ENCODE data around the gene DAB1.

DAB1 gene

DNA sequence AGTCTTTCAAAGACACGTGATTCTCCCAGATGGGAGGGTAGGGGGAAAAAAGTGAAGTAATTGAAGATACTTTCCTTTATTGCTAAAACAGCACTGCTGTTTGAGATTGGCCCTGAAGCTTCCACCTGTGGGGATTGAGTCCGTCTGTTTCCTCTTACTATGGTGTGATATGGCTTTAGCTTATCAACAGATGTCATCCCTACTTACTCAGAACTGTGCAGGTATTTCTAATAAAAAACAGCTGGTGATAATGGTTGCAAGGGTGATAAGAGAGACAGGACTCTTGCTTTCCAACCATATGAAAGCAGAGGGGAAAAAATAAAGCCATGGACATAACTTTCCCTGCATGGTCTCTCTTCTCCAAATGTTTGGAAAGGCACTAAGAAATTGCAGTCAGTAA is 416.4 kb downstream of the DAB1 start:
- H3K27ac ChIP-seq: no peak overlapping the region
- CTCF ChIA-PET: interaction anchor here (0.7 kb wide), 1 partner anchor 134 kb away, joined by 4 read pairs; no protein-coding TSS in a partner anchor
- DNase-seq (ENCODE audit: low spot score): no peak
- POLR2A ChIA-PET (ENCODE audit: low non-redundant PET): no interaction called here
- TF ChIP-seq, protein P1, sequence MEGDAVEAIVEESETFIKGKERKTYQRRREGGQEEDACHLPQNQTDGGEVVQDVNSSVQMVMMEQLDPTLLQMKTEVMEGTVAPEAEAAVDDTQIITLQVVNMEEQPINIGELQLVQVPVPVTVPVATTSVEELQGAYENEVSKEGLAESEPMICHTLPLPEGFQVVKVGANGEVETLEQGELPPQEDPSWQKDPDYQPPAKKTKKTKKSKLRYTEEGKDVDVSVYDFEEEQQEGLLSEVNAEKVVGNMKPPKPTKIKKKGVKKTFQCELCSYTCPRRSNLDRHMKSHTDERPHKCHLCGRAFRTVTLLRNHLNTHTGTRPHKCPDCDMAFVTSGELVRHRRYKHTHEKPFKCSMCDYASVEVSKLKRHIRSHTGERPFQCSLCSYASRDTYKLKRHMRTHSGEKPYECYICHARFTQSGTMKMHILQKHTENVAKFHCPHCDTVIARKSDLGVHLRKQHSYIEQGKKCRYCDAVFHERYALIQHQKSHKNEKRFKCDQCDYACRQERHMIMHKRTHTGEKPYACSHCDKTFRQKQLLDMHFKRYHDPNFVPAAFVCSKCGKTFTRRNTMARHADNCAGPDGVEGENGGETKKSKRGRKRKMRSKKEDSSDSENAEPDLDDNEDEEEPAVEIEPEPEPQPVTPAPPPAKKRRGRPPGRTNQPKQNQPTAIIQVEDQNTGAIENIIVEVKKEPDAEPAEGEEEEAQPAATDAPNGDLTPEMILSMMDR (conservative IDR thresholded peaks at IDR 0.05; ENCODE audit: low read depth): no peak

GRCh38 chr1:57003398-57004139 is 420.3 kb downstream of the DAB1 start:
- POLR2A ChIA-PET (ENCODE audit: low non-redundant PET): no interaction called here
- CTCF ChIA-PET: interaction anchor here (0.7 kb wide), 1 partner anchor 128 kb away, joined by 5 read pairs; no protein-coding TSS in a partner anchor
- H3K27ac ChIP-seq: no peak overlapping the region
- TF ChIP-seq, protein P1 (conservative IDR thresholded peaks at IDR 0.05; ENCODE audit: low read depth): no peak
- no peak for DNase-seq (ENCODE audit: low spot score)

DNA sequence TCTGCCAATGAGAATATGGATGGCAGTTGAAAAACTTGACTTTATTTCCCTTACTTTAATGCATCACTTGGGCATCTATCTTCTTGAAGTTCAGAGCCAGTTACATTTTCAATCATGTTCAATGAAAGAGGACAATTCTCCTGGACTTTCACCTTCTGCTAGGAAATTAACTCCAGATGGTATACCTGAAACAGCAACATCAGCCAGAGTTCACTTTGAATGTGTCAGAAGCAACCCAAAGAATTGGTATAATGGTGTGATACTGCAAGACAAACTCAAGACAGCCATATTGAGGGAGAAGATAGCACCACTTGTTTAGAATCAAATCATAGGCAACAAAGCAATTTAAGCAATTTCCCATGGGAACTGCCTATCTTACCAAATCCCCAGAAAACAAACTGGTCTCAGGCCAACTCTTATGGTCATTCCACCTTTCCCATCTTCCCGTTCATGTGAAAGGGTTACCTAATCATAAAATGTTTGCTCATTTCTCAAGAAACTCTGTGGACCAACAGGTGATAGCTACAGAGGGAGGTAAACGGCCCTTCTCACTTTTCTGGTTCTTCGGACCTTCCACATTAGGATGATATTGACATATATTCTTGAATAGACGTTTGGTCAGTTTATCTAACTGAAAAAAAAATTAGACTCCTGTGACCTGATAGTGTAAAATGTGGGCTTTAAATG is 428.3 kb downstream of the DAB1 start:
- TF ChIP-seq, protein P1 (conservative IDR thresholded peaks at IDR 0.05; ENCODE audit: low read depth): no peak
- DNase-seq (ENCODE audit: low spot score): no peak
- ChIA-PET POLR2A (ENCODE audit: low non-redundant PET) (no interaction called here), CTCF (no interaction called here)
- no peak overlapping the region for H3K27ac ChIP-seq

DNA sequence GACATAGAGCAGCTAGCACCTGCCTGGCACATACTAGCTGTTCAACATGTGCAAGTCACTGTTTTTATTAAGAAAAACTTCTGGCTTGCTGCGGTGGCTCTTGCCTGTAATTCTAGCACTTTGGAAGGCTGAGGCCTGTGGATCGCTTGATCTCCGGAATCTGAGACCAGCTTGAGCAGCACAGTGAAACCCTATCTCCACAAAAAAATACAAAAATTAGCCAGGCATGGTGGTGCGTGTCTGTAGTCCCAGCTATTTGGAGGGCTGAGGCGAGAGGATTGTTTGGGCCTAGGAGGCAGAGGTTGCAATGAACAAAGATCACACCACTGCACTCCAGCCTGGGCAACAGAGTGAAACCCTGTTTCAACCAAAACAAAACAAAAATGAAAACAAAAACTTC is 430.4 kb downstream of the DAB1 start:
- POLR2A ChIA-PET (ENCODE audit: low non-redundant PET): no interaction called here
- no peak for DNase-seq (ENCODE audit: low spot score)
- H3K27ac ChIP-seq: no peak overlapping the region
- CTCF ChIA-PET: no interaction called here
- TF ChIP-seq, protein P1 (conservative IDR thresholded peaks at IDR 0.05; ENCODE audit: low read depth): no peak

DNA sequence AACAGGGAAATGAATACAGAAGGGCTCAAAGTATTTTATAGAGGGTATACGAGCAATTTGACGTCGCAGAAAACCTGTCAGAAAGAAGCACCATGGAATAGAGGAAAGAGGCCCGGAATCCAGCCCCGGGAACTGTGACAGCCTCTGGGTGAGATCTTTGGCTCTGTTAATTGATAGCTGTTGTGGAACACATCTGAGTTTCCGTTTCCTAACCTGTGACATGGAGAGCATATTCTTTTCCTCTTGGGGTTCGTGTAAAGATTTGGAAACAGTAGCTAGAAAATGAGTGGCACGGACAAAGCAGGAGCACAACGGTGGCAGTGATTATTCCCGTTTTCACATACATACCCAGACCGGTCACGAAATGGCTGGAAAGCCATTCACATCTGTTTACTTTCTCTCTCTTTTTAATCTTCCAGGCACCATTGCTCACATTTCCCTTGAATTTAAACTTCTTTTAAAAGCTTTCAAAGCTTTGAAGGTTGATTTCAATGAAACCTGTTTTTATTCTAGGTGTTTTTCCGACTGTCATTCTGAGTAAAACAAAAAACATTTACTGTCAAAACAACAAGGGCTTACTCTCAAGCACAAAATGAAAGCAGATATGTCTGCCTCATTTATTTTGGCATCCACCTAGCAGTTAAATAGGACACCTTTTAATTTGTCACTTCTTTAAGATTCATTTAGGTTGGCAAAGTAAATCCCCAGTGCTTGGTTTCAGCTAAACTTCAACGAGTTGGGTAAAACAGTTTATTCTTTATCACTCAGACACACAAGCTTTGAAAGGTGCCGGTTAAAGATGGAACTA is 431.3 kb downstream of the DAB1 start:
- CTCF ChIA-PET: no interaction called here
- H3K27ac ChIP-seq: no peak overlapping the region

GRCh38 chr1:56991576-56991975 is 432.3 kb downstream of the DAB1 start:
- TF ChIP-seq, protein P1 (conservative IDR thresholded peaks at IDR 0.05; ENCODE audit: low read depth): no peak
- ChIA-PET POLR2A (ENCODE audit: low non-redundant PET) (no interaction called here), CTCF (no interaction called here)
- DNase-seq (ENCODE audit: low spot score): no peak
- no peak overlapping the region for H3K27ac ChIP-seq

More for the DNA sequence above, 431.3 kb downstream of the DAB1 start:
- DNase-seq (ENCODE audit: low spot score): no peak
- POLR2A ChIA-PET (ENCODE audit: low non-redundant PET): no interaction called here
- TF ChIP-seq, protein P1 (conservative IDR thresholded peaks at IDR 0.05; ENCODE audit: low read depth): no peak
